A549 (cell line): ENCODE data around the gene THUMPD1. TPM values are rescaled to one million over a fixed set of nuclear protein-coding genes. Genes with fewer than 3 reads are reported as not detected.

Experiments used
- ATAC-seq, 2 experiments: fragments of 200-7000 bp in 1 of 2; fragments of >200 bp in 1 of 2; cut with Nextera tagmentation in 1 of 2; cut with Tn5 transposase in 1 of 2; 3 replicates each; pipeline versions ENCODE4 v1.8.0 to v1.9.1; 2018 to 2020; ENCODE audit warnings: mild to moderate bottlenecking in 1 of 2, moderate library complexity in 1 of 2
- CTCF ChIA-PET: fragments of 300-600 bp; sonication (Branson Sonifier 250); formaldehyde crosslinking; extraction: SDS; loops from one replicate; lab custom pipeline; 2021; ENCODE audit warnings: antibody characterized with exemption, inconsistent platforms; lab: Yijun Ruan, JAX
- POLR2A ChIA-PET: fragments of 350-600 bp; formaldehyde crosslinking; extraction: SDS; loops from one replicate; lab custom pipeline; 2021; ENCODE audit warnings: antibody characterized with exemption, inconsistent platforms; lab: Yijun Ruan, JAX
- DNase-seq, 2 experiments: peaks; one replicate each; pipeline versions ENCODE4 v3.0.0 to v3.0.0-alpha.2; 2011 to 2016; ENCODE audit warnings: low read depth in 1 of 2, low spot score in 1 of 2
- FAIRE-seq: peaks from 2 replicates; lab custom pipeline; 2011; peaks lifted over from hg19 to GRCh38; lab: Jason Lieb, UNC
- H3K27ac ChIP-seq, 2 experiments: fragments of >200 bp; sonication (Bioruptor Twin); formaldehyde crosslinking; 3 replicates each; pipeline ENCODE4 v1.5.1; 2016 to 2017
- H3K4me1 ChIP-seq: fragments of >200 bp; sonication (Bioruptor Twin); formaldehyde crosslinking; 3 replicates; pipeline ENCODE4 v1.6.1; 2016
- H3K4me2 ChIP-seq: fragments of >200 bp; sonication (Bioruptor Twin); formaldehyde crosslinking; 3 replicates; pipeline ENCODE4 v1.6.1; 2016
- H3K4me3 ChIP-seq: fragments of >200 bp; sonication (Bioruptor Twin); formaldehyde crosslinking; 3 replicates; pipeline ENCODE4 v1.5.1; 2016
- H3K9me3 ChIP-seq: fragments of >200 bp; sonication (Bioruptor Twin); formaldehyde crosslinking; 3 replicates; pipeline ENCODE4 v1.6.1; 2016
- CBX2 ChIP-seq: fragments of 200-600 bp; sonication (generic); IDR thresholded peaks from 2 replicates; pipeline ENCODE4 v1.6.1; 2016; ENCODE audit warnings: low read depth, mild to moderate bottlenecking, borderline replicate concordance
- CHD2 ChIP-seq: fragments of 150-350 bp; IDR thresholded peaks from 2 replicates; pipeline ENCODE4 v1.6.1; 2014; ENCODE audit warnings: low read length; ENCODE audit not compliant: partially characterized antibody
- CHD4 ChIP-seq: fragments of 200-600 bp; sonication (generic); IDR thresholded peaks from 2 replicates; pipeline ENCODE4 v1.6.1; 2016; ENCODE audit warnings: antibody characterized with exemption, mild to moderate bottlenecking, borderline replicate concordance
- EHF ChIP-seq: fragments of 250-450 bp; sonication (Bioruptor Pico); IDR thresholded peaks from 2 replicates; pipeline ENCODE4 v1.5.0; 2020; ENCODE audit warnings: mild to moderate bottlenecking
- EP300 ChIP-seq, 2 experiments: fragments of >200 bp; sonication (Bioruptor Twin); formaldehyde crosslinking; IDR thresholded peaks; 2 replicates in 1 of 2; 3 replicates in 1 of 2; pipeline ENCODE4 v1.6.1; 2016 to 2017
- FOSL2 ChIP-seq, 2 experiments: fragments of 450-650 bp in 1 of 2; fragments of >200 bp in 1 of 2; sonication (Bioruptor Twin) in 1 of 2; formaldehyde crosslinking; IDR thresholded peaks; 2 replicates each; pipeline versions ENCODE4 v1.5.0 to v1.6.1; 2016 to 2020; ENCODE audit warnings: mild to moderate bottlenecking in 1 of 2, moderate library complexity in 1 of 2
- FOXS1 ChIP-seq: fragments of 250-450 bp; sonication (Bioruptor Pico); IDR thresholded peaks from 2 replicates; pipeline ENCODE4 v1.5.0; 2020; ENCODE audit warnings: mild to moderate bottlenecking, moderate library complexity
- HDAC2 ChIP-seq: fragments of 200-600 bp; sonication (generic); IDR thresholded peaks from 2 replicates; pipeline ENCODE4 v1.6.1; 2016
- KDM1A ChIP-seq: fragments of 200-600 bp; sonication (generic); IDR thresholded peaks from 2 replicates; pipeline ENCODE4 v1.6.1; 2016; ENCODE audit warnings: low read depth, mild to moderate bottlenecking
- MAX ChIP-seq: IDR thresholded peaks from 2 replicates; pipeline ENCODE4 v1.6.1; 2012
- MAZ ChIP-seq: fragments of 150-350 bp; IDR thresholded peaks from 2 replicates; pipeline ENCODE4 v1.6.1; 2014; ENCODE audit warnings: antibody characterized with exemption, low read depth, low read length, borderline replicate concordance
- MYC ChIP-seq: IDR thresholded peaks from 2 replicates; pipeline ENCODE4 v1.6.1; 2012; ENCODE audit warnings: mild to moderate bottlenecking, inconsistent platforms, low read length, improper control_type of control experiment, borderline replicate concordance
- NFE2L2 ChIP-seq: fragments of 150-350 bp; conservative IDR thresholded peaks from 2 replicates; pipeline ENCODE4 v1.6.1; 2014; ENCODE audit warnings: low read length
- NPAS2 ChIP-seq: fragments of 250-450 bp; sonication (Bioruptor Pico); IDR thresholded peaks from 2 replicates; pipeline ENCODE4 v1.8.0; 2022; ENCODE audit warnings: mild to moderate bottlenecking, moderate library complexity, borderline replicate concordance
- POLR2A ChIP-seq: IDR thresholded peaks from 2 replicates; pipeline ENCODE4 v1.6.1; 2012; ENCODE audit warnings: mild to moderate bottlenecking, low read length
- POLR2AphosphoS2 ChIP-seq: conservative IDR thresholded peaks from 2 replicates; pipeline ENCODE4 v1.6.1; 2012; ENCODE audit warnings: low read length, improper control_type of control experiment, inconsistent platforms
- RCOR1 ChIP-seq: fragments of 150-350 bp; IDR thresholded peaks from 2 replicates; pipeline ENCODE4 v1.6.1; 2014; ENCODE audit warnings: antibody characterized with exemption, low read length, low read depth
- REST ChIP-seq: fragments of 200-600 bp; sonication (generic); IDR thresholded peaks from 2 replicates; pipeline ENCODE4 v1.6.1; 2016; ENCODE audit warnings: antibody characterized with exemption, mild to moderate bottlenecking, moderate library complexity
- SMC3 ChIP-seq: fragments of >200 bp; sonication (Bioruptor Twin); formaldehyde crosslinking; IDR thresholded peaks from 3 replicates; pipeline ENCODE4 v1.6.1; 2018; ENCODE audit warnings: inconsistent platforms
- SREBF2 ChIP-seq: fragments of 450-650 bp; IDR thresholded peaks from 2 replicates; pipeline ENCODE4 v1.6.1; 2014; ENCODE audit warnings: mild to moderate bottlenecking, moderate library complexity
- TFCP2L1 ChIP-seq: fragments of 250-450 bp; sonication (Bioruptor Pico); IDR thresholded peaks from 2 replicates; pipeline ENCODE4 v1.5.0; 2021; ENCODE audit warnings: mild to moderate bottlenecking
- TP53 ChIP-seq: fragments of 250-450 bp; sonication (Bioruptor Pico); IDR thresholded peaks from 2 replicates; pipeline ENCODE4 v1.5.0; 2021; ENCODE audit warnings: mild to moderate bottlenecking, moderate library complexity
- ZC3H11A ChIP-seq: fragments of 450-650 bp; IDR thresholded peaks from 2 replicates; pipeline ENCODE4 v1.6.1; 2014; ENCODE audit warnings: antibody characterized with exemption, mild to moderate bottlenecking
- ZFP36 ChIP-seq: fragments of 450-650 bp; IDR thresholded peaks from 2 replicates; pipeline ENCODE4 v1.6.1; 2014; ENCODE audit warnings: borderline replicate concordance; ENCODE audit not compliant: partially characterized antibody
- ZSCAN20 ChIP-seq: fragments of 250-450 bp; sonication (Bioruptor Pico); IDR thresholded peaks from 2 replicates; pipeline ENCODE4 v1.8.0; 2022; ENCODE audit warnings: mild to moderate bottlenecking, moderate library complexity
- WGBS: methylation state at CpG from one replicate; pipeline ENCODE4 v1.1.6; 2017; ENCODE audit errors: missing lambda C conversion rate; 5-methylcytosine and 5-hydroxymethylcytosine counted together
- polyA plus RNA-seq, 4 experiments: library from polyadenylated mRNA; depleted of rRNA in 3 of 4; stranded (reverse); fragments of >200 nt; fragmentation: RNase III in 1 of 4; extraction: RNeasy Plus Mini Kit Qiagen cat#74134 plus additional on column Dnase treatment in 1 of 4; gene quantifications; 2 replicates in 3 of 4; 3 replicates in 1 of 4; pipeline ENCODE4 v1.2.3, GENCODE V29; 2011 to 2017
- TF ChIP-seq, protein P1 (sequence below): IDR thresholded peaks from 2 replicates; pipeline ENCODE4 v1.6.1; 2012; ENCODE audit warnings: low read depth, borderline replicate concordance
- TF ChIP-seq, protein P2 (sequence below): fragments of 250-450 bp; sonication (Bioruptor Pico); IDR thresholded peaks from 2 replicates; pipeline ENCODE4 v1.5.0; 2020; ENCODE audit warnings: low read depth, mild to moderate bottlenecking, moderate library complexity
- TF ChIP-seq, protein P3 (sequence below): fragments of 250-450 bp; sonication (Bioruptor Pico); IDR thresholded peaks from 2 replicates; pipeline ENCODE4 v1.5.0; 2021; ENCODE audit warnings: mild to moderate bottlenecking, moderate library complexity, borderline replicate concordance

THUMPD1 gene
- polyA plus RNA-seq, 2 of the 4 experiments (the other 2 are of a cell fraction): 27.8 to 47.7 TPM

GRCh38 chr16:20746461-20746860 is 4.8 kb upstream of the THUMPD1 start:
- DNase-seq: no peak
- no peak for FAIRE-seq
- WGBS: 81% methylated on average over 3 of the region's 3 CpGs
- ATAC-seq: no peak
- Histone ChIP-seq H3K27ac (no peak overlapping the region), H3K4me1 (no peaks in the 10 kb centered on the region), H3K4me2 (no peak overlapping the region), H3K9me3 (peaks cover 11% of the 10 kb centered on the region), H3K4me3 (no peak overlapping the region)
- ChIA-PET POLR2A (no interaction called here), CTCF (interaction anchor here (0.8 kb wide), 1 partner anchor 8 kb away, joined by 4 read pairs; no protein-coding TSS in a partner anchor)
- no peak for TF ChIP-seq MYC
- TF ChIP-seq, protein P1, sequence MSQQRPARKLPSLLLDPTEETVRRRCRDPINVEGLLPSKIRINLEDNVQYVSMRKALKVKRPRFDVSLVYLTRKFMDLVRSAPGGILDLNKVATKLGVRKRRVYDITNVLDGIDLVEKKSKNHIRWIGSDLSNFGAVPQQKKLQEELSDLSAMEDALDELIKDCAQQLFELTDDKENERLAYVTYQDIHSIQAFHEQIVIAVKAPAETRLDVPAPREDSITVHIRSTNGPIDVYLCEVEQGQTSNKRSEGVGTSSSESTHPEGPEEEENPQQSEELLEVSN: no peak
- TF ChIP-seq FOSL2 (IDR thresholded peaks at IDR 0.05): no peak
- TF ChIP-seq FOSL2 (CRISPR knock-in tag; IDR thresholded peaks at IDR 0.05): no peak
- TF ChIP-seq CHD4: no peak
- TF ChIP-seq NFE2L2: no peak
- no peak for TF ChIP-seq ZC3H11A
- TF ChIP-seq ZSCAN20 (CRISPR knock-in tag): no peak
- TF ChIP-seq TFCP2L1 (CRISPR knock-in tag): no peak

GRCh38 chr16:20744922-20745440 is 3.4 kb upstream of the THUMPD1 start:
- ATAC-seq (no peak), DNase-seq (no peak), FAIRE-seq (no peak)
- Histone ChIP-seq H3K27ac (no peak overlapping the region), H3K9me3 (peaks cover 11% of the 10 kb centered on the region), H3K4me2 (no peak overlapping the region), H3K4me3 (no peak overlapping the region), H3K4me1 (peaks cover 4% of the 10 kb centered on the region)
- 78% methylated on average over 7 of the region's 7 CpGs for WGBS
- no peak for TF ChIP-seq SMC3
- TF ChIP-seq MAX: no peak
- TF ChIP-seq KDM1A: no peak
- TF ChIP-seq TP53 (CRISPR knock-in tag): no peak
- no peak for TF ChIP-seq NPAS2 (CRISPR knock-in tag)
- TF ChIP-seq CBX2: no peak
- TF ChIP-seq RCOR1: no peak
- no peak for TF ChIP-seq CHD2
- no peak for TF ChIP-seq MAZ
- no peak for TF ChIP-seq HDAC2
- TF ChIP-seq POLR2A: no peak
- ChIA-PET POLR2A (no interaction called here), CTCF (no interaction called here)

DNA sequence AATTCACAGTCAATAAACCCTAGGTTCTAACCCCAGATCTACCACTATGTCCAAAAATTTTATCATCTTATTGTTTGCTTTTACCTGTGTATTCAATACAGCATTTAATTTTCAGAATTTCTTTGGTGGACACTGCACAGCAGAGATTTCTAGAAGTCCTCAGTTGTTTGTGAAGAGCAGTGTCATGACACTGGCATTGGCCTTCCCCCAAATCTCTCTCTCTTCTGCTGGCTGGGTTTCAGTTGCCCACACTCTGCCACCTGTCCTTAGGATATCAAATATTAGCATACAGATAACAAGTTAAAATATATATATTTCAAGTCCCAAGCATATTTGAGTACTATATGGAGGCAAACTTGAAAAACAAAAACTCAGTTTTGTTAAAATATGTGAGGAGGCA is 2.0 kb upstream of the THUMPD1 start:
- Histone ChIP-seq H3K9me3 (peaks cover 11% of the 10 kb centered on the region), H3K4me1 (peaks cover 6% of the 10 kb centered on the region), H3K27ac (no peak overlapping the region), H3K4me3 (no peak overlapping the region), H3K4me2 (no peak overlapping the region)
- CTCF ChIA-PET: no interaction called here
- FAIRE-seq (no peak), DNase-seq (no peak), ATAC-seq (no peak)
- POLR2A ChIA-PET: no interaction called here
- TF ChIP-seq POLR2AphosphoS2 (no peak), REST (no peak), MAX (no peak), EP300 (IDR thresholded peaks at IDR 0.05) (no peak), CBX2 (no peak), MYC (no peak), EHF (CRISPR knock-in tag) (no peak), FOSL2 (IDR thresholded peaks at IDR 0.05) (no peak), FOSL2 (CRISPR knock-in tag; IDR thresholded peaks at IDR 0.05) (no peak), FOXS1 (CRISPR knock-in tag) (no peak), CHD2 (no peak), TP53 (CRISPR knock-in tag) (no peak), ZFP36 (no peak), SREBF2 (no peak)
- TF ChIP-seq, protein P2, sequence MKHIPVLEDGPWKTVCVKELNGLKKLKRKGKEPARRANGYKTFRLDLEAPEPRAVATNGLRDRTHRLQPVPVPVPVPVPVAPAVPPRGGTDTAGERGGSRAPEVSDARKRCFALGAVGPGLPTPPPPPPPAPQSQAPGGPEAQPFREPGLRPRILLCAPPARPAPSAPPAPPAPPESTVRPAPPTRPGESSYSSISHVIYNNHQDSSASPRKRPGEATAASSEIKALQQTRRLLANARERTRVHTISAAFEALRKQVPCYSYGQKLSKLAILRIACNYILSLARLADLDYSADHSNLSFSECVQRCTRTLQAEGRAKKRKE: no peak
- TF ChIP-seq, protein P3, sequence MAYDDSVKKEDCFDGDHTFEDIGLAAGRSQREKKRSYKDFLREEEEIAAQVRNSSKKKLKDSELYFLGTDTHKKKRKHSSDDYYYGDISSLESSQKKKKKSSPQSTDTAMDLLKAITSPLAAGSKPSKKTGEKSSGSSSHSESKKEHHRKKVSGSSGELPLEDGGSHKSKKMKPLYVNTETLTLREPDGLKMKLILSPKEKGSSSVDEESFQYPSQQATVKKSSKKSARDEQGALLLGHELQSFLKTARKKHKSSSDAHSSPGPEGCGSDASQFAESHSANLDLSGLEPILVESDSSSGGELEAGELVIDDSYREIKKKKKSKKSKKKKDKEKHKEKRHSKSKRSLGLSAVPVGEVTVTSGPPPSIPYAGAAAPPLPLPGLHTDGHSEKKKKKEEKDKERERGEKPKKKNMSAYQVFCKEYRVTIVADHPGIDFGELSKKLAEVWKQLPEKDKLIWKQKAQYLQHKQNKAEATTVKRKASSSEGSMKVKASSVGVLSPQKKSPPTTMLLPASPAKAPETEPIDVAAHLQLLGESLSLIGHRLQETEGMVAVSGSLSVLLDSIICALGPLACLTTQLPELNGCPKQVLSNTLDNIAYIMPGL: no peak
